K562 (cell line): ENCODE measurements around the gene MBNL2. TPM values are rescaled to one million over a fixed set of nuclear protein-coding genes. Genes with fewer than 3 reads are reported as not detected.

Experiments used
- ATAC-seq: fragments of 200-7000 bp; cut with Tn5 transposase; 3 replicates; pipeline ENCODE4 v1.9.1; 2020; ENCODE audit warnings: moderate library complexity
- BruUV-seq: library from RNA; stranded (reverse); fragments of 400-500 nt; replicated peaks from 2 replicates; lab custom pipeline; 2021; lab: Mats Ljungman, UMichigan
- CTCF ChIA-PET: fragments of 300-600 bp; formaldehyde crosslinking; extraction: SDS; loops from one replicate; lab custom pipeline; 2021; ENCODE audit warnings: low intra/inter-chr PET ratio; lab: Yijun Ruan, JAX
- POLR2A ChIA-PET: fragments of 300-600, 350-650 bp; sonication (Branson Sonifier 250); formaldehyde crosslinking; extraction: SDS; loops from one replicate; lab custom pipeline; 2021; ENCODE audit warnings: antibody characterized with exemption, inconsistent platforms; lab: Yijun Ruan, JAX
- DNase-seq, 4 experiments: peaks; one replicate each; pipeline versions ENCODE4 v3.0.0 to v3.0.0-alpha.2; 2011 to 2018; ENCODE audit warnings: low spot score in 3 of 4, mixed read lengths in 3 of 4; ENCODE audit errors: extremely low read depth in 1 of 4
- FAIRE-seq: peaks from 2 replicates; lab custom pipeline; 2011; peaks lifted over from hg19 to GRCh38; lab: Jason Lieb, UNC
- H2AFZ ChIP-seq: 2 replicates; pipeline ENCODE4 v1.6.0; 2011; ENCODE audit warnings: low read depth, low read length, control low read depth, inconsistent platforms
- H3K27ac ChIP-seq: fragments of 200-600 bp; 3 replicates; pipeline ENCODE4 v1.8.0; 2011; ENCODE audit warnings: low read depth, mild to moderate bottlenecking, control low read depth, inconsistent platforms, low read length, moderate library complexity, mixed read lengths; ENCODE audit errors: extremely low read depth
- H3K27me3 ChIP-seq, 2 experiments: fragments of 300-600 bp in 1 of 2; 2 replicates in 1 of 2; 3 replicates in 1 of 2; pipeline versions ENCODE4 v1.6.0 to v1.8.0; 2011; ENCODE audit warnings: inconsistent platforms in 2 of 2, low read length in 2 of 2, mild to moderate bottlenecking in 1 of 2, mixed read lengths in 1 of 2, moderate library complexity in 1 of 2; ENCODE audit not compliant: control insufficient read depth in 2 of 2, insufficient read depth in 2 of 2
- H3K36me3 ChIP-seq: fragments of 300-600 bp; 3 replicates; pipeline ENCODE4 v1.8.0; 2011; ENCODE audit warnings: mild to moderate bottlenecking, low read length, inconsistent platforms; ENCODE audit not compliant: control insufficient read depth, insufficient read depth
- H3K4me1 ChIP-seq, 2 experiments: fragments of 200-600 bp in 1 of 2; replicated peaks in 1 of 2; 2 replicates in 1 of 2; 3 replicates in 1 of 2; pipeline versions ENCODE4 v1.5.1 to v1.8.0; 2011; ENCODE audit warnings: inconsistent platforms in 2 of 2, low read length in 2 of 2, mild to moderate bottlenecking in 1 of 2, mixed read lengths in 1 of 2, moderate library complexity in 1 of 2; ENCODE audit not compliant: control insufficient read depth in 2 of 2, insufficient read depth in 2 of 2
- H3K4me2 ChIP-seq: 2 replicates; pipeline ENCODE4 v1.6.1; 2011; ENCODE audit warnings: low read length, control low read depth, inconsistent platforms, mixed read lengths; ENCODE audit not compliant: insufficient read depth
- H3K4me3 ChIP-seq: fragments of 200-600 bp; sonication (generic), shearing (Covaris generic); 2 replicates; pipeline ENCODE4 v1.5.1; 2016; ENCODE audit warnings: control low read depth, inconsistent platforms
- H3K79me2 ChIP-seq: fragments of 200-600 bp; 3 replicates; pipeline ENCODE4 v1.8.0; 2011; ENCODE audit warnings: low read length, inconsistent platforms; ENCODE audit not compliant: control insufficient read depth, insufficient read depth
- H3K9ac ChIP-seq, 2 experiments: 2 replicates each; pipeline versions ENCODE4 v1.6.0 to v1.6.1; 2011; ENCODE audit warnings: low read depth in 2 of 2, low read length in 2 of 2, control low read depth in 1 of 2, inconsistent platforms in 1 of 2, mild to moderate bottlenecking in 1 of 2, mixed read lengths in 1 of 2; ENCODE audit not compliant: insufficient read depth in 1 of 2
- H3K9me1 ChIP-seq: one replicate; pipeline ENCODE4 v1.6.0; 2011; ENCODE audit warnings: inconsistent platforms, mild to moderate bottlenecking, low read length, moderate library complexity; ENCODE audit not compliant: control insufficient read depth, insufficient read depth
- H3K9me3 ChIP-seq: replicated peaks from 2 replicates; pipeline ENCODE4 v1.5.1; 2011; ENCODE audit warnings: low read depth, low read length, inconsistent platforms; ENCODE audit not compliant: control insufficient read depth, insufficient read depth
- H4K20me1 ChIP-seq: replicated peaks from 2 replicates; pipeline ENCODE4 v1.6.1; 2011; ENCODE audit warnings: low read length, inconsistent platforms, mixed read lengths; ENCODE audit not compliant: control insufficient read depth, insufficient read depth
- AFF1 ChIP-seq, 2 experiments: fragments of 450-650 bp; IDR thresholded peaks; 2 replicates each; pipeline ENCODE4 v1.6.1; 2018; ENCODE audit warnings: mild to moderate bottlenecking in 2 of 2, low read depth in 1 of 2; ENCODE audit not compliant: partially characterized antibody in 2 of 2
- BACH1 ChIP-seq: fragments of 200-800 bp; sonication (Bioruptor generic); IDR thresholded peaks from 2 replicates; pipeline ENCODE4 v1.6.1; 2016; ENCODE audit warnings: missing genetic modification characterization, missing compliant biosample characterization
- CREBBP ChIP-seq: IDR thresholded peaks from one replicate; pipeline ENCODE4 v1.6.1; 2012; ENCODE audit warnings: low read depth, mild to moderate bottlenecking, control low read depth, inconsistent platforms, low read length
- IFI16 ChIP-seq: fragments of 250-450 bp; sonication (Bioruptor Pico); IDR thresholded peaks from 2 replicates; pipeline ENCODE4 v2.1.2; 2022; ENCODE audit warnings: mild to moderate bottlenecking, inconsistent platforms
- RBFOX2 ChIP-seq: fragments of 200-400 bp; formaldehyde crosslinking; IDR thresholded peaks from 2 replicates; pipeline ENCODE4 v1.6.1; 2017; ENCODE audit warnings: low read depth, mild to moderate bottlenecking, low read length, moderate library complexity
- WGBS: fragments of 100-300 bp; shearing (Covaris generic); methylation state at CpG from one replicate; pipeline ENCODE4 v1.1.6; 2016; ENCODE audit warnings: low coverage, mixed read lengths; ENCODE audit not compliant: insufficient coverage; ENCODE audit errors: missing lambda C conversion rate; 5-methylcytosine and 5-hydroxymethylcytosine counted together
- in situ Hi-C: fragments of 300-500 bp; cut with MboI; formaldehyde crosslinking; loops from 4 replicates; pipeline ENCODE4 v1.15.0; 2018; ENCODE audit warnings: inconsistent platforms, mixed read lengths
- intact Hi-C: fragments of 100-400 bp; cut with micrococcal nuclease; formaldehyde crosslinking; loops from 2 replicates; pipeline ENCODE4 v1.14.2; 2022
- polyA plus RNA-seq, 8 experiments: library from polyadenylated mRNA; depleted of rRNA in 4 of 8; stranded (reverse) in 5 of 8; unstranded in 3 of 8; fragments of >200 nt; fragmentation: Nextera tagmentation in 2 of 8; fragmentation: Illumina TruSeq in 1 of 8; extraction: Ambion mirVana in 2 of 8; extraction: Trizol in 1 of 8; gene quantifications; 2 replicates each; pipeline versions ENCODE4 v1.2.1 to v1.2.3, GENCODE V29; 2011 to 2014; ENCODE audit warnings: inconsistent platforms in 1 of 8, missing spikeins in 1 of 8
- total RNA-seq, 7 experiments: library from RNA; depleted of rRNA in 6 of 7; stranded (reverse); fragments of >200 nt in 6 of 7; fragmentation: Illumina TruSeq in 2 of 7; extraction: Trizol in 2 of 7; gene quantifications; 2 replicates each; pipeline versions ENCODE4 v1.2.1 to v1.2.3, GENCODE V29; 2011 to 2021; ENCODE audit warnings: low replicate concordance in 1 of 7

Gene MBNL2
- total and polyA plus RNA-seq, 9 of the 15 experiments (the other 6 are each of a cell fraction or from before 2014, with no cell fraction given): 7.0 to 24.8 (median 13.8) TPM

GRCh38 chr13:97335488-97336134 lies 113.5 kb downstream of the MBNL2 start (continued):
- TF ChIP-seq AFF1 (IDR thresholded peaks at IDR 0.05; ENCODE audit: low read depth in 1 of 2, partially characterized antibody in 2 of 2): no peak
- no peak for TF ChIP-seq IFI16 (CRISPR knock-in tag)
- TF ChIP-seq RBFOX2: no peak

GRCh38 chr13:97337985-97338499 lies 115.9 kb downstream of the MBNL2 start:
- H2AFZ ChIP-seq: no peak overlapping the region
- H3K9ac ChIP-seq: no peak overlapping the region
- intact Hi-C loops (no loop called here), in situ Hi-C loops (no loop called here)
- H3K9me3 ChIP-seq: no peaks in the 10 kb centered on the region
- FAIRE-seq (no peak), ATAC-seq (no peak), DNase-seq (no peak)
- BruUV-seq: no TSS peak
- ChIA-PET POLR2A (no interaction called here), CTCF (no interaction called here)
- peaks cover 4% of the 10 kb centered on the region for H3K9me1 ChIP-seq
- no peak overlapping the region for H3K4me3 ChIP-seq
- peaks cover 10% of the 10 kb centered on the region; the same call in 1 of the 3 replicates for H3K36me3 ChIP-seq
- peaks cover 4% of the 10 kb centered on the region; the same call in 1 of the 2 replicates for H4K20me1 ChIP-seq
- H3K27me3 ChIP-seq: no peaks in the 10 kb centered on the region
- peaks cover 5 to 12% of the 10 kb centered on the region in 2 experiments; a peak in 3 of 5 replicates for H3K4me1 ChIP-seq
- H3K4me2 ChIP-seq: no peak overlapping the region
- peaks cover 6% of the 10 kb centered on the region; the same call in 2 of the 3 replicates for H3K79me2 ChIP-seq
- no peak overlapping the region for H3K27ac ChIP-seq
- WGBS: 61% methylated on average over 3 of the region's 4 CpGs
- no peak for TF ChIP-seq CREBBP
- no peak for TF ChIP-seq BACH1 (tag)
